GM12874 (cell line): ENCODE results near the gene DBN1.

Source experiments
- TF ChIP-seq, protein P1 (sequence below): IDR thresholded peaks from 2 replicates; pipeline ENCODE4 v1.5.1; 2011; ENCODE audit warnings: low read depth, mild to moderate bottlenecking, control low read depth, low read length, moderate library complexity; ENCODE audit not compliant: insufficient read depth

The DBN1 gene

DNA sequence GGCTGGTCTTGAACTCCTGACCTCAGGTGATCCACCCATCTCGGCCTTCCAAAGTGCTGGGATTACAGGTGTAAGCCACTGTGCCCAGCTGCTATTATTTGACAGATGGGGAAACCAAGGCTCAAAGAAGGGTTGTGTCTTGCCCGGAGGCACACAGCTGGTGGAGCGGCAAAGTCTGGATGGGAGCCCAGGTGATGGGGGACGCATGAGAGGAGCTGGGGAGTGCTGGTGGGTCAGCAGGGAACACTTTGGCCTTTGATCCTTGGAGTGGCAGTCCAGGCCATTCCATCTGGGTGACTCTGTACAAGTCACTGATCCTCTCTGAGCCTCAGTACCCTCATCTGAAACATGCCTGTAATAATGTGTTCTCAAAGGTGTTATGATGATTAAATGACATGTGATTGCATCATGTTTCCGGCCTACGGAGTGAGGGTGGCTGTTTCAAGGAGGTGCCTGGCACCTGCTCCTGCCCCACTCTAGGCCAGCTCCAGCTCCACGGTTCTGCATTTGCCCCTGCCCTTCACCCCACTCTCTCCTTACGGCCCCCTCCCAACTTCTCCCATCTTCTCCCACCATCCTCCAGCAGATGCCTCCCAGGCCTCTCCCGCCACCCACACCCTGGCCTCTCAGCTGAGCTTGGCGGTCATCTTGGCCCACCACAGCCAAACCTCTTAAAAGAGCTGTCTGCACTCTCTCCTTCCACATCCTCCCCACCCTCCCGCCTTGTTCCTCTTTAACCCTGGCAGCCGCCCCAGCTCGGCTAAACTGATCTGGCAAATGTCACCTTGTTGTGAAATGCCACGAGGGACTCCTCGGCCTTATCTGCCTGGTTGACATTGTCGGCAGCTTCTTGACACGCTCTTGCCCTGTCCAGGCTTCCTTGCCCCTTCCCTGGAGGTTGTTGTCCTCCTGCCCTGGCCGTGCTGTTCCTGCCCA, 5.5 kb upstream of the DBN1 start:
- TF ChIP-seq, protein P1, sequence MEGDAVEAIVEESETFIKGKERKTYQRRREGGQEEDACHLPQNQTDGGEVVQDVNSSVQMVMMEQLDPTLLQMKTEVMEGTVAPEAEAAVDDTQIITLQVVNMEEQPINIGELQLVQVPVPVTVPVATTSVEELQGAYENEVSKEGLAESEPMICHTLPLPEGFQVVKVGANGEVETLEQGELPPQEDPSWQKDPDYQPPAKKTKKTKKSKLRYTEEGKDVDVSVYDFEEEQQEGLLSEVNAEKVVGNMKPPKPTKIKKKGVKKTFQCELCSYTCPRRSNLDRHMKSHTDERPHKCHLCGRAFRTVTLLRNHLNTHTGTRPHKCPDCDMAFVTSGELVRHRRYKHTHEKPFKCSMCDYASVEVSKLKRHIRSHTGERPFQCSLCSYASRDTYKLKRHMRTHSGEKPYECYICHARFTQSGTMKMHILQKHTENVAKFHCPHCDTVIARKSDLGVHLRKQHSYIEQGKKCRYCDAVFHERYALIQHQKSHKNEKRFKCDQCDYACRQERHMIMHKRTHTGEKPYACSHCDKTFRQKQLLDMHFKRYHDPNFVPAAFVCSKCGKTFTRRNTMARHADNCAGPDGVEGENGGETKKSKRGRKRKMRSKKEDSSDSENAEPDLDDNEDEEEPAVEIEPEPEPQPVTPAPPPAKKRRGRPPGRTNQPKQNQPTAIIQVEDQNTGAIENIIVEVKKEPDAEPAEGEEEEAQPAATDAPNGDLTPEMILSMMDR: no peak

DNA sequence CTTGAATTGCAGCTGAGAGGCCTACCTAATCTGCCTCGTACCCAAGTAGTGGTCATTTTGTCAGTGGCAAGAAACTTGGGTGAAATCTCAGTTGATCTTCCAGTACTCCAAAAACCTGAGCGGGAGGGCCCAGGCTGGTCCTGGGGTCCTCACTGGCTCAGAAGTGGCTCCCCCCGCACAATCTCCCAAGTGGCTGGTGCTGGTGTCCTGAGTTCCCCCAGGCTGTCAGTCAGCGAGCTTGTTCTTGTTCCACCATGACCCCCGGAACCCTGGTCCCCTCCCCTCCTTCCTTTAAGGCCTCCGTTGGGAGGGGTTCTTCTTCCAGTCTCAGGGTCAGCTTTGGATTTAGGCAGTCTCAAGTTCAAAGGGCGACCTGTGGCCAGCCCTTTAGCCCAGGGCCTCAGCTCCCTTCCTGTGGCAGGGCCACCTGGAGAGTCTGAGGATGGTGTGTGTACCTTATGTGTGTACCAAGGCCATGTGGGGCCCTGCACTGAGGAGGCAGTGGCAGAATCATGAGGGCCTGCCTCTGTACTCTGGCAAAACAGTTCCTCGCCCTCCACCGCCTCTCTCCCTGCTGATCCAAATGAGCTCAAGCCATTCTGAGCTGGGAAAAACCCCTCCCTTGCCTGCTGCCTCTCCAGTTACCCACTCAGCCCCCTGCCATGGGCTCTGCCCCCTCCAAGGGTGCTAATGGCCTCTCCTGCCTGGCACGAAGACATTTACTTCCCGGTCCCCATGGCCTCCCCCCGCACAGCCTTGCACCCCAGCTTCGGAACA, 4.5 kb upstream of the DBN1 start:
- TF ChIP-seq, protein P1: no peak

DNA sequence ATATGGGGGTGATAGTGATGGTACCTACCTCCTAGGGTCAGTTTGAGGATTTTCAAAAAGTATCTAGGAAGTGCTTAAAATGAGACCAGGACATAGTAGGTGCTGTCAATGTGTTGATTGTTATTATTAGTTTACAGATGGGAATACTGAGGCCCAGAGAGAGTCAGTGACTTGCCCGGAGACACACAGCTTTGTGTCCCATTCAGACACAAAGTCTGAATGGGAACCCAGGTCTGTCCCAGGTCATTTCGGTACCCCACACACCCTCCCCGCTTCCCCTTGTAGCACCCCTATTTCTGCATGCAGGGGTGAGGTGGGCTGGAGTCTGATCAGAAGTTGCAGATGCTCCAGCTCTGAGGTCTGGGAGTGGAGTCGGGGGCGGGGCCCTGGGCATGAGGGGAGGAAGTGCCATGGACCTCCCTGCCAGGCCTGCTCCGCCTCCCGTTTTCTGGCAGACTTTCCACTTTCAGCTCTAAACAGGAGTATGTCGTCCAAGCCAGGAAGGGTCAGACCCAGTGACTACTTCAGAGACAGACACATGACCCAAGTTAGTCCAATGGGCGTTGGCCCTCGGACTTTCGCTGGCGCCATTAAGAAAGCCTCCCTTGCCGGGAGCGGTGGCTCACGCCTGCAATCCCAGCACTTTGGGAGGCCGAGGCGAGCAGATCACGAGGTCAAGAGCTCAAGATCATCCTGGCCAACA, 3.2 kb upstream of the DBN1 start:
- TF ChIP-seq, protein P1: no peak

DNA sequence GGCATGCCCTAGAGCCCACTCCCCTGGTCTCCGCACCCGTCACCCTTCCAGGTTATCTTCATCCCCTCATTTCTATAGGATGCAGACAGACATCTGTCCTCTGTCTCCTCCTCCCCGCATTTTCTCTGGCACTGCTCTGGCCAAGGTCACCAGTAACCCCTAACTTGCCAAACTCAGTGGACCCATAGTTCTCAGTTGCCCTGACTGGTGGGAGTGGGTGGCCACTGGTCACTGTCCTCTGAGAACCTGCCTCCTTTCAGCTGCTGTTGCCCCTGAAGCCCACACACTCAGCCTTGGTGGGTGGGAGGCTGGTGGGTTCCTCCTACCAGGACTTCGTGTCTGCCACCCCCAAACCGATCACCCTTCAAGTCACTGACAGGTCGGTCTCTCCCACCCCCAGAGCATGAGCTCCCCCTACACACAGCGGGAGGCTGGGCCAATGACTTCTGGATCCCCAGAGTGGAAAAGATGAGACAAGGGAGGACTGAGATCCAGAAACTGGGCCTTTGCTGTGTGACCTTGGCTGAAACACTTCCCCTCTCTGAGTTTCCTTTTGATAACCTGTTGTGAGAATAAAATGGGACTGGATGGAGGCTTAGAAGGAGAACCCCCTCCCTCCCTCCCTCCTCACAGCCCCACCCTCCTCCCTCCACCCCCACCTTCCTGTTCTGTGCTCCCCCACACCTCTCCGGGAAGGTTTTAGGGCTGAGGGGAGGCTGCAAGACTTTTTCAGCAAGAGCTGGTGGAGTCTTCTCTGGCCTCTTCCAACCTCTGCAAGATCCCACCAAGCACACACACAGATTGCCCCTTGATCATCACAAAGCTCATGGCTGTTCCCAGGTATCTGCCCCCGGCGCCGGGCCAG, 2.4 kb upstream of the DBN1 start:
- TF ChIP-seq, protein P1: no peak

DNA sequence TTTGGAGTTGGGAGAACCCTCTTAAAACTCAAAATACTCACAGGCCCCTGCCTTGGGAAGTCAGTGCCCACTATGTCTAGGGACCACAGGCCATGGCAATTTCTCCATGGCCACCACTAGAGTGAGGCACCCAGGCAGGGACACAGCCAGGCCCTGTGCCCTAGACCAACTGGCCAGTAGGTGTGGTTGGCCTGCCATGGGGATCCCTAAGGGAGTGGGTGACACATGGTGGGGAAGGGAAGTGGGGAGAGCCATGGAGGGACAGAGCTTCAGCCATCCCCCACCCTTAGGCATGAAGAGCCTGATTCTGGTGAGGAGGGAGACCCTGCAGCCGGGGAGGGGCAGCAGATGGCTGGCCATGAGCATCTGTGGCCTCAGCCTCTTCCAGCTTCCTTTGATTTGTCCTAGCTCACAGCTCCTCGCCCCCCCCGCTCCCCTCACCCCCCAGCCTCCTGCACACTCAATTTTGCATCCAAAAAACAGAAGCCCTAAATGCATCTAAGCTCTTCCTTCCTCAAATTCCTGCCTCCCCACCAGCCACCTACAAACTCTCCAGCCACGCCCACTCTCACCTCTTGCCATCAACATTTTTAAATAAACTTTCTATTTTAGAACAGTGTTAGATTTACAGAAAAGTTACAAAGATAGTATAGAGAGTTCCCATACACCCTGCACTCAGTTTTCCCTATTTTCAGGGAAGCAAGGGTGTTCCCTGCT, 1.6 kb upstream of the DBN1 start:
- TF ChIP-seq, protein P1: no peak

DNA sequence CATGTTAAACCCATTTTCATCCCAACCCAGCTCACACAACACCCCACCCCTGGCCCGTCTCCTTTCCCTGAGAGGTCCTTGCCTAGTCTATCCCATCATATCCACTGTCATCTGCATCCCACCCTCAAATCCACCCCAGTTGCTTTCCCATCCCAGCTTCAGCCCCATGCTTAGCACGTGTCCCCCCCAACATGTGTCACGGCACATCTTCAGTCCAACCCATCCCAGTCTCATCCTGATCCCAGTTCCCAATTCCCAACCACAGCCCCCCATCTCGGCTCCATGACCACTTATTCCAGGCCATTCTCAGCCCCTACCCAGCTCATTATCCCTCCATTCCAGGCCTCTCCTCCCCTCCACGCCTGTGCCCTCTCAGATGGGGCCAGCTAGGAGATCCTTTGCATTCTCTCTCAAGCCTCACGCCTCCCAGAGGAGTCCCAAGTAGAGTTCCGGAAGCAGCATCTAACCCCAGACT, 605 bp upstream of the DBN1 start:
- TF ChIP-seq, protein P1: no peak
